IPS-NIHi7 (cell line): ENCODE data around the gene MRPL18.
"Not testable (repeated sequence)": the region's sequence is repeated elsewhere in the genome, so short reads cannot be mapped to it uniquely, and the experiment has no call there.

Experiments used
- DNase-seq: peaks from one replicate; pipeline ENCODE4 v3.0.0; 2012; ENCODE audit warnings: mixed read lengths; ENCODE audit errors: extremely low spot score

Gene MRPL18

GRCh38 chr6:159790149-159790955, at the start of gene MRPL18:
TSS of gene MRPL18 (plus strand) at chr6:159790467. CDS start at chr6:159790588, 121 bp downstream.
- peak; percentile 93 for DNase-seq

GRCh38 chr6:159742165-159742564, 48.1 kb upstream of the MRPL18 start:
- DNase-seq: no peak

GRCh38 chr6:159745081-159745480, 45.2 kb upstream of the MRPL18 start:
- DNase-seq: no peak

- DNase-seq: no peak
Observed at GRCh38 chr6:159746759-159747158, 43.5 kb upstream of the MRPL18 start.

GRCh38 chr6:159748127-159748526, 42.1 kb upstream of the MRPL18 start:
- DNase-seq: not testable (repeated sequence)

GRCh38 chr6:159751448-159751847, 38.8 kb upstream of the MRPL18 start:
- no peak for DNase-seq

GRCh38 chr6:159753081-159753872, 37.0 kb upstream of the MRPL18 start:
- no peak for DNase-seq

GRCh38 chr6:159754401-159754800, 35.9 kb upstream of the MRPL18 start:
- DNase-seq: no peak

GRCh38 chr6:159754959-159755914, 35.0 kb upstream of the MRPL18 start:
- DNase-seq: no peak

- DNase-seq: no peak
Observed at GRCh38 chr6:159756508-159756907, 33.8 kb upstream of the MRPL18 start.

GRCh38 chr6:159758031-159759001, 32.0 kb upstream of the MRPL18 start:
- peak; percentile 35 for DNase-seq

- DNase-seq: no peak
Observed at GRCh38 chr6:159759645-159760044, 30.6 kb upstream of the MRPL18 start.

- peak; percentile 48 for DNase-seq
Observed at GRCh38 chr6:159760602-159761057, 29.6 kb upstream of the MRPL18 start.

GRCh38 chr6:159761129-159761872, 29.0 kb upstream of the MRPL18 start:
- peak; percentile 12 for DNase-seq

- DNase-seq: peak; percentile 98
Observed at GRCh38 chr6:159761873-159762680, 28.2 kb upstream of the MRPL18 start, which contains the start of gene ACAT2. TSS of gene ACAT2 (plus strand) at chr6:159762045. CDS start at chr6:159762088, 43 bp downstream.

- DNase-seq: peak; percentile 13
Observed at GRCh38 chr6:159762681-159763293, 27.5 kb upstream of the MRPL18 start.

GRCh38 chr6:159766906-159767305, 23.4 kb upstream of the MRPL18 start:
- DNase-seq: no peak

- DNase-seq: no peak
Observed at GRCh38 chr6:159769470-159769869, 20.8 kb upstream of the MRPL18 start.
